IPS-20b (cell line): Measurements from ENCODE around the gene MAP2.

Source experiments
- H3K27ac ChIP-seq: one replicate; pipeline ENCODE4 v1.5.1; 2013; ENCODE audit warnings: low read length
- H3K27me3 ChIP-seq: 2 replicates; pipeline ENCODE4 v1.6.1; 2013; ENCODE audit warnings: mild to moderate bottlenecking, low read length, inconsistent platforms; ENCODE audit not compliant: insufficient read depth
- H3K36me3 ChIP-seq: 2 replicates; pipeline ENCODE4 v1.6.1; 2013; ENCODE audit warnings: low read depth, mild to moderate bottlenecking, inconsistent platforms, low read length, moderate library complexity; ENCODE audit not compliant: insufficient read depth
- H3K4me1 ChIP-seq: 2 replicates; pipeline ENCODE4 v1.6.1; 2013; ENCODE audit warnings: mild to moderate bottlenecking, control low read depth, inconsistent platforms, low read length, moderate library complexity; ENCODE audit not compliant: insufficient read depth
- H3K4me3 ChIP-seq: 2 replicates; pipeline ENCODE4 v1.5.1; 2013; ENCODE audit warnings: mild to moderate bottlenecking, low read length, inconsistent platforms
- H3K9ac ChIP-seq: 2 replicates; pipeline ENCODE4 v1.6.1; 2013; ENCODE audit warnings: low read depth, mild to moderate bottlenecking, inconsistent platforms, low read length, moderate library complexity
- H3K9me3 ChIP-seq: 2 replicates; pipeline ENCODE4 v1.6.1; 2013; ENCODE audit warnings: mild to moderate bottlenecking, low read depth, low read length, inconsistent platforms; ENCODE audit not compliant: insufficient read depth

Gene MAP2

DNA sequence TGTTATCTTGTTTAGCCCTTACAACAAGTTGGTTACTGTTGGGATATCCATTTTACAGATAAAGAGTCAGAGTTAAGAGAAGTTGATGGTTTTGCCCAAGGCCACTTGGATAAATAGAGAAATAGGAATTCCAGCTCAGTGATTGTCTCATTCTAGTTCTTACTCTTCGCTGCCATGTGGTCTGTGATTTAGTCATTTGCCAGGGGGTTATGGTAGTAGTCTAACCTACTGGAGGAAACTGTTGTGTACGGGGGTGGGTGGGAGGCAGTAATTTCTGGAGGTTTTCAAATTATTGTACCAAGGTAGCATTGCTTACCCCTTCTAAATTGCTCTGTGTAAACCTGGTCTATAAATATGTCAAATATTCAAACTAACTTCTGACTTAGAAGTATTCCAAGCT, 110.4 kb downstream of the MAP2 start:
- H3K27me3 ChIP-seq = peaks cover 3% of the 10 kb centered on the region; the same call in 1 of the 2 replicates
- H3K4me1 ChIP-seq = no peaks in the 10 kb centered on the region
- H3K4me3 ChIP-seq = no peak overlapping the region
- H3K36me3 ChIP-seq = no peaks in the 10 kb centered on the region
- H3K9ac ChIP-seq = no peak overlapping the region
- no peak overlapping the region for H3K27ac ChIP-seq
- no peaks in the 10 kb centered on the region for H3K9me3 ChIP-seq

DNA sequence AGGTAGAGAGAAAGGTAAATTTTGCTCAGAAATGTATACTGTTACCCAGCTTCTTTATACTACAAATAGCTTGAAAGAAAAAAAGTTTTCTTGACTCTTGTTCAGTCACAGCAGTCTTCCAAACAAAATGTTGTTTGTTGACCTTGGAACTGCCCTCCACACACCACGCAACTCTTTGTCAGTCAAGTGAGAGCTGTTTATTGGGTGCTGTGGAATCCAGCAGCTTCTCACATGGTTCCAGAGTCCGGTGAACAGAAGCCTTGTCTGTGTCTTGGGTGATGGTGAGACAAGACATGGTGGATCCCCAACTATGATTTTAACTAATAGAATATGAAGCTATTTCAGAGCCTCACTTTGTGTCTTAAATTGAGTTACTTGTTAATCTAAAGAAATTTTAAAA, 112.5 kb downstream of the MAP2 start:
- Histone ChIP-seq H3K27ac (no peak overlapping the region), H3K36me3 (no peaks in the 10 kb centered on the region), H3K9ac (no peak overlapping the region), H3K27me3 (peaks cover 3% of the 10 kb centered on the region; the same call in 1 of the 2 replicates), H3K4me1 (no peaks in the 10 kb centered on the region), H3K9me3 (no peaks in the 10 kb centered on the region), H3K4me3 (no peak overlapping the region)

DNA sequence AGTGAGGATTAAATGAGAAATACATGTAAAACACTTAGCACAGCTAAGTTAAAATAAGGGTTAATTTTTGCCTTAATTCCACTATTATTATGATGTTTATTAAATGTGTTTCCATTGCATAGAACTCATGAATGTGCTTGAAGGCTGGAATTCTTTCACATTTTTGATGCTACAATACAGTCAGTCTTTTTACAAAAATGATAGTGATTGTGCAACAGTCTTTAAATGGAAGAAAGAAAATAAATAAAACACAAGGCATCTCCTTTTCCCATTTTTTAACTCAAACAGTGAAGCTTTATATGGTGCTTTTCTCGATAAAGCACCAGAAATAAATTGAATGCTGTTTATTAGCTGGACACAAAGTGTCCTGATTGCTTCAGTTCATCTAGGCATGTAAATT, 123.9 kb downstream of the MAP2 start:
- Histone ChIP-seq H3K27ac (no peak overlapping the region), H3K4me3 (no peak overlapping the region), H3K4me1 (no peaks in the 10 kb centered on the region), H3K36me3 (no peaks in the 10 kb centered on the region), H3K9me3 (no peaks in the 10 kb centered on the region), H3K27me3 (no peaks in the 10 kb centered on the region), H3K9ac (no peak overlapping the region)

DNA sequence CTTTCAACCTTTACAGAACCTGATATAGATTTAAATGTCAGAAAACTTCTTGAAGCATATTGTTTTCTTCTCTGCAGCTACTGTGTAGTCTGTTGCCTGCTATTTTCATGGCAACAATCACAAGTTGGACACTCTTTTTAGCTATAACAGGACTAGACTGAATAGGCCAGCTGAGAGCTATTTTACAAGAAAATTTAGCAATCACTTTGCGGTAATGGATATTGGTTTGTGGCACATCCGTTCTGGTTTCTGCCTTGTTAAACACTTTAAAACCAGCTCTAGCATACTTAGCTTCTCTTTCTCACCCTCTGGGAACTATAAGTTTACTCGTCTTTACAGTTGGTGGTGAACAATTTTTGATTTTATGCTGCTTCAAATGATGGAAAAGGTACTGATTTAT, 125.7 kb downstream of the MAP2 start:
- no peaks in the 10 kb centered on the region for H3K9me3 ChIP-seq
- H3K36me3 ChIP-seq = no peaks in the 10 kb centered on the region
- no peaks in the 10 kb centered on the region for H3K4me1 ChIP-seq
- no peaks in the 10 kb centered on the region for H3K27me3 ChIP-seq
- H3K27ac ChIP-seq = no peak overlapping the region
- H3K4me3 ChIP-seq = no peak overlapping the region
- H3K9ac ChIP-seq = no peak overlapping the region

DNA sequence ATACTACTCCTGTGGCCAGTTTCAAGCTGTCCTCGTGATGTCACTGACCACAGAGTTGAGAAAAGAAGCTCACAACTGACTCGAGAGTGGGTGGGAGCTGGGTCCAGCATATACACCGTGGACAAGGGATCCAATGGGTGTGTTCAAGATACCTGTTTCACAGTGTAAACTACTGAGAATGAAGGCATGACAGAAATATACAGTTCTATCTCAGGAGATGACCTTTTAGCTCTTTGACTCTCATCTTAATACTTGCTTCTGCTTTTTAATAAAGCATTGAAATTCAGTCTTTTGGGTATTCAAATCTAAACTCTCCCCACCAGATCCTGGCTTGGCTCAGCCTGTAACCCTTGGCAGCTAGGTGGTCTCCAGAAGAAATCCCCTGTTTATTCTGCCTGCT, 130.1 kb downstream of the MAP2 start:
- H3K36me3 ChIP-seq = no peaks in the 10 kb centered on the region
- no peaks in the 10 kb centered on the region for H3K27me3 ChIP-seq
- no peak overlapping the region for H3K27ac ChIP-seq
- no peaks in the 10 kb centered on the region for H3K4me1 ChIP-seq
- no peak overlapping the region for H3K9ac ChIP-seq
- no peaks in the 10 kb centered on the region for H3K9me3 ChIP-seq
- H3K4me3 ChIP-seq = no peak overlapping the region

DNA sequence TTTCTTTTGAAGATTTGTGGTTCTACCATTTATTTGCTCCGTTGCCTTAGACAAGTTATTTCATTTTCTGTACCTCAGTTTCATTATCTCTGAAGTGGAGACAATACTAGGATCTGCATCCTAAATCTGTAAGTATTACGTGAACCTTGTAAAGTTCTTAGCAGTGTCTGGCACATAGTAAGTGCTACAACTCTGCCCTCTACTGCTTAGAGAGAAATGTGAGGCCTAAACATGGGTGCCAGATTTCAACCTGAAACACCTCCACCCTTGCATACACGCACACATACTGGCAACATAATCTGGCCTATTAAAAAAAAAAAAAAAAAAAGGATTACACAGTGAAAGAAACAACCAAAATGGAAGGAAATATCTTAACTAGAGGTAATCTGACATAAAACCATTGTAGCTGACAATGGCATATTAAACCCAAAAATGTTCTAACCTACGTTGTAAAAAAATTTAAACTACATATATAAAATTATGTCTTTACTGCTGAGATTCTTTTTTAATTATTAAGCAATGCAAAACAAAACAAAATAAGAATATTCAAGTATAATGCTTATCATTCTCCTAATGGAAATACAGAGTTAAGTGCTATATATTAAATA, 132.6 kb downstream of the MAP2 start:
- Histone ChIP-seq H3K36me3 (no peaks in the 10 kb centered on the region), H3K9ac (no peak overlapping the region), H3K9me3 (no peaks in the 10 kb centered on the region), H3K27me3 (no peaks in the 10 kb centered on the region), H3K4me1 (no peaks in the 10 kb centered on the region), H3K4me3 (no peak overlapping the region), H3K27ac (no peak overlapping the region)

DNA sequence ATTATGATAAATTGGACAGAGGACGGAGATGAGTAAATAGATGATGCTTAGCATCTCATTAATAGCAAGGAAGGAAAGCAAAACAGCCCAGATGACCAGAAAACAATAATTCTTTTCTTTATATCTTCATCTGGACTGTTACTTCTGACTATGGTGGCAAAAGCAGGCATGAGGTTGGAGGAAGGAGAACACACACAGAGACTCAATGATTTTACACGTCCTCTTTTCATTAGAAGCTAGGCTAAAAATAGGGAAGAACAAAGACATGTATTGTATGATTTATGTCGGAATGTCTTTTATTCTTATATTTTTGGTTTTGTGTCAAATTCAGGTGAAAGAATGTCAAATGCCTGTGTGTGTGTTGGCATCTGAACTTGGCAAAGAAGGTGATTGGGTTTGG, 137.1 kb downstream of the MAP2 start:
- Histone ChIP-seq H3K27me3 (no peaks in the 10 kb centered on the region), H3K4me1 (no peaks in the 10 kb centered on the region; the same call in 1 of the 2 replicates), H3K27ac (no peak overlapping the region), H3K36me3 (no peaks in the 10 kb centered on the region), H3K4me3 (no peak overlapping the region), H3K9me3 (no peaks in the 10 kb centered on the region), H3K9ac (no peak overlapping the region)

DNA sequence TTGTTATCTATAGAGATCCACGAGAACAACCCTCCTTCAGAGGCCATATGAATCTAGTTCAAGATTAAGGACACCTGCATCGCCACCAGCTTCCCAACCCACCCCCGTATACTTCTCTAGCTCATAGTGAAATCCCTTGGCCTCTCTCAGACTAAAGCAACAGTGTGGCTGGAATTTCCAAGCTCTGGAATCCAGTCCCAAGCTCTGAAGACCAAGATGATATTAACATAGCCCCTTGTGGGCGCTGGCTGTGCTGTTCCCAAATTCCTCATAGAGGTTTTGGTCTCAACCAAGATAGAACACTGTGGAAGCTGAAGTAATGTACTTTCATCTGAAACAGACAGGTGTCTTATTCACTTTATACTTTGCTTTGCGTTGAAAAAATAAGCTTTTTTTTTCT, 139.6 kb downstream of the MAP2 start:
- no peaks in the 10 kb centered on the region for H3K36me3 ChIP-seq
- H3K9me3 ChIP-seq = no peaks in the 10 kb centered on the region
- no peak overlapping the region for H3K4me3 ChIP-seq
- H3K27me3 ChIP-seq = no peaks in the 10 kb centered on the region
- no peak overlapping the region for H3K9ac ChIP-seq
- H3K27ac ChIP-seq = no peak overlapping the region
- H3K4me1 ChIP-seq = no peaks in the 10 kb centered on the region; the same call in 1 of the 2 replicates

DNA sequence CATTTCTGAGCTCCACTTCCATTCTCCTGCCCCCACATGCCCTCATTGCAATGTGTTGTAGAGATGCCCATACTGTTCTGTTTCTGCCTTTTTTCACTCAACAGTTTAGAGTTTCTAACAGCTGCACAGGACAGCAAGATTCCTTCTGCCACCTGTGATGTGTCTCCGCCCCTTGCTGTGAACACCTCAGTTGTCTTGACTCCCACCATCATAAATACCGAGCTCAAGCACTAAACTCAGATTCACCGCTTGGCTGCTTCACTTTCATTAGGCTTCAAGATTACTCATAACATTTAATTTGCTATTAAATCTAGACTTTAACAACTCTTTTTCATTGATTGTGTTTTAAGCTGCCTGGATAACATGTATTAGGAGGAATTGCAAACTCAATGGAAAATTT, 141.0 kb downstream of the MAP2 start:
- Histone ChIP-seq H3K9me3 (no peaks in the 10 kb centered on the region), H3K4me3 (no peak overlapping the region), H3K36me3 (no peaks in the 10 kb centered on the region), H3K27ac (no peak overlapping the region), H3K4me1 (no peaks in the 10 kb centered on the region; the same call in 1 of the 2 replicates), H3K27me3 (no peaks in the 10 kb centered on the region), H3K9ac (no peak overlapping the region)

DNA sequence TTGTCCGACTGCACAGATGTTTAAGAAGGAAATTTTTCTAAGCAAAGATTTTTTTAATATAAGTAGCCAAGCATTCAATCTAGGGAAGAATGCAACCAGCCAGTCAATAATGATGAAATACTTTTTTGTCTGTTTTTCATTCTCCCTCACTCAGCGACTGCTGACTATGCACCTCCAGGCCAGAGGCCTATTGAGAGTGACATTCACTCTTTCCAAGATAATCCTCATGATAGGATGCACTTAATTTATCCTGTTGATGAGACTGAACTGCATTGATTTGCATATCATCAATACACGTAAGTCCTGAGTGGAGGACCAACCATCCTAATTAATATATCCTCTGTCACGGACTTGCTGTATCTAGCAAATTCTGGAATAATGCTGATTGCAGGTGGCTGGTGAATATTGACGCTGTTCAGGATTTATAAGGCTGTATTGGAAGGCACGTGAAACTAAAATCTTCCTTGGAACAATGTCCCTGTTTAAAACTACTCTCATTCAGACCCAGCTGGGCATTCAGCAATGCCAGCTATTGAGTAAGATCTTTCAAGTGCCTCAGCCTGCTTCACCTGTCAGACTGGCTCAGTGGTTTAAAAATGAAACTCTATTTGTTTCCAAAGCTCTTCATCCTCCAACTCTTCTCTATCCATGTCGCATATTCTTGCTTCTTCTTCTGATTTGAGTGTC, 142.2 kb downstream of the MAP2 start:
- Histone ChIP-seq H3K9me3 (no peaks in the 10 kb centered on the region), H3K4me3 (no peak overlapping the region), H3K4me1 (no peaks in the 10 kb centered on the region; the same call in 1 of the 2 replicates), H3K36me3 (no peaks in the 10 kb centered on the region), H3K9ac (no peak overlapping the region), H3K27ac (no peak overlapping the region), H3K27me3 (no peaks in the 10 kb centered on the region)

DNA sequence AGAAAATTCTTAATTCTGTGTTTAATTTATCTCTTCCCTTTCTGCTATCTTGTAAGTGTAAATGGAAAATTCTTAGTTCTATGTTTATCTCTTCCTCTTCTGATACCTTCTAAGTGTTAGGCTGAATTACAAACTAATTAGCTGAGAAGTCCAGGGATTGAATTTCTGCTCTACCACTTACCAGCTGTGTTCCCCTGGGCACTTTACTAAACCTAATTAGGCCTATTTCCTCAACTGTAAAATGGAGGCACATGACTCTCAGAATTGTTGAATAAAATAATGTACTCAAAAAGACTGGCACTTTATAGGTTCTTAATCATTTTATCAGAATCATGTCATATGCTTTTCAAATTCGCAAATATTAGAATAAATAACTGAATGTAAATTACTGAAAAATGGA, 146.3 kb downstream of the MAP2 start:
- no peaks in the 10 kb centered on the region for H3K36me3 ChIP-seq
- H3K27me3 ChIP-seq = no peaks in the 10 kb centered on the region
- no peaks in the 10 kb centered on the region for H3K9me3 ChIP-seq
- no peak overlapping the region for H3K9ac ChIP-seq
- no peak overlapping the region for H3K4me3 ChIP-seq
- no peaks in the 10 kb centered on the region for H3K4me1 ChIP-seq
- no peak overlapping the region for H3K27ac ChIP-seq

DNA sequence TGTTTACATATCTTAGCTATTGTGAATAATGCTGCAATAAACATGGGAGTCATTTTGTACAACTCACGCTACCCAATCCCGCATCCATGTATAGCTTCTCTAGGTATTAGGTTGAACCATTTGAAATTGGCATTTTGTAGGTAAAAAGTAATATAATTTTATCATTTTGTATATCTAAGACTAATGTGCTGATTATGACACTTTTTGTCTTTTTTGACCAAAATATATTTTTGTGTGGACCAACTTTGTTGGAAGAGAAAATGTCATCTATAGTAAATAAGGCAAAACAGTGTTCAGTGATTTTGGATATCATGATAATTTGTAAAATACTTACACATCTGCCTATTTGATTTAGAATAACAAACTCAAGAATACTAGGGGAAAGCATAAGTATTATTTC, 150.7 kb downstream of the MAP2 start:
- no peaks in the 10 kb centered on the region for H3K36me3 ChIP-seq
- no peaks in the 10 kb centered on the region for H3K27me3 ChIP-seq
- H3K9ac ChIP-seq = no peak overlapping the region
- no peaks in the 10 kb centered on the region for H3K9me3 ChIP-seq
- peaks cover 23% of the 10 kb centered on the region for H3K4me1 ChIP-seq
- no peak overlapping the region for H3K27ac ChIP-seq
- no peak overlapping the region for H3K4me3 ChIP-seq
